Neural progenitor cell (in vitro differentiated cells): ENCODE measurements around the gene SLC39A3. TPM values are rescaled to one million over a fixed set of nuclear protein-coding genes. Genes with fewer than 3 reads are reported as not detected.

Source experiments
- DNase-seq: peaks from one replicate; pipeline ENCODE4 v3.0.0-alpha.2; 2016; ENCODE audit warnings: low spot score
- H2AFZ ChIP-seq: fragments of 200-600 bp; sonication (generic); replicated peaks from 2 replicates; pipeline ENCODE4 v1.6.1; 2016; ENCODE audit warnings: antibody characterized with exemption
- H3F3A ChIP-seq: fragments of 200-600 bp; sonication (generic); 2 replicates; pipeline ENCODE4 v1.6.1; 2016; ENCODE audit warnings: antibody characterized with exemption, low read depth
- H3K27ac ChIP-seq: fragments of 200-600 bp; sonication (generic); 2 replicates; pipeline ENCODE4 v1.5.1; 2016; ENCODE audit warnings: mild to moderate bottlenecking
- H3K27me3 ChIP-seq: fragments of 200-600 bp; sonication (generic); 2 replicates; pipeline ENCODE4 v1.6.1; 2016; ENCODE audit warnings: mild to moderate bottlenecking, moderate library complexity
- H3K36me3 ChIP-seq: fragments of 200-600 bp; sonication (generic); 2 replicates; pipeline ENCODE4 v1.5.1; 2016
- H3K4me1 ChIP-seq: fragments of 200-600 bp; sonication (generic); 2 replicates; pipeline ENCODE4 v1.6.1; 2016; ENCODE audit warnings: mixed run types
- H3K4me2 ChIP-seq: fragments of 200-600 bp; sonication (generic); 2 replicates; pipeline ENCODE4 v1.6.1; 2016
- H3K4me3 ChIP-seq: fragments of 200-600 bp; sonication (generic); 2 replicates; pipeline ENCODE4 v1.5.1; 2016
- H3K79me2 ChIP-seq: fragments of 200-600 bp; sonication (generic); 2 replicates; pipeline ENCODE4 v1.6.1; 2016; ENCODE audit warnings: low read depth
- H3K9ac ChIP-seq: fragments of 200-600 bp; sonication (generic); 2 replicates; pipeline ENCODE4 v1.6.1; 2016
- H3K9me3 ChIP-seq: fragments of 200-600 bp; sonication (generic); 2 replicates; pipeline ENCODE4 v1.5.1; 2016; ENCODE audit warnings: low read depth
- H4K20me1 ChIP-seq: fragments of 200-600 bp; sonication (generic); 2 replicates; pipeline ENCODE4 v1.6.1; 2016; ENCODE audit warnings: low read depth
- H3K27ac Mint-ChIP-seq: 3 replicates; pipeline ENCODE4 v1.8.0; 2021; ENCODE audit warnings: mixed read lengths
- H3K27me3 Mint-ChIP-seq: 2 replicates; pipeline ENCODE4 v1.8.0; 2022; ENCODE audit warnings: low read depth, mild to moderate bottlenecking, inconsistent platforms, moderate library complexity, mixed read lengths; ENCODE audit not compliant: insufficient read depth
- H3K36me3 Mint-ChIP-seq: 3 replicates; pipeline ENCODE4 v1.8.0; 2021; ENCODE audit warnings: mixed read lengths
- H3K4me1 Mint-ChIP-seq: 3 replicates; pipeline ENCODE4 v1.8.0; 2021; ENCODE audit warnings: mixed read lengths
- H3K4me3 Mint-ChIP-seq: 3 replicates; pipeline ENCODE4 v1.8.0; 2021; ENCODE audit warnings: mild to moderate bottlenecking, moderate library complexity, mixed read lengths
- H3K9me3 Mint-ChIP-seq: 3 replicates; pipeline ENCODE4 v1.8.0; 2020; ENCODE audit warnings: mixed read lengths
- CTCF ChIP-seq: fragments of 200-600 bp; sonication (generic); IDR thresholded peaks from 2 replicates; pipeline ENCODE4 v1.5.1; 2017; ENCODE audit warnings: antibody characterized with exemption, mild to moderate bottlenecking
- EZH2 ChIP-seq: fragments of 200-600 bp; sonication (generic); IDR thresholded peaks from 2 replicates; pipeline ENCODE4 v1.6.1; 2017; ENCODE audit warnings: antibody characterized with exemption, mild to moderate bottlenecking, moderate library complexity
- EZH2phosphoT487 ChIP-seq: fragments of 200-600 bp; sonication (generic); IDR thresholded peaks from 2 replicates; pipeline ENCODE4 v1.6.1; 2017; ENCODE audit warnings: antibody characterized with exemption
- total RNA-seq: library from RNA; depleted of rRNA; stranded (reverse); fragments of >200 nt; gene quantifications from 2 replicates; pipeline ENCODE4 v1.2.3, GENCODE V29; 2015; ENCODE audit warnings: low replicate concordance

The SLC39A3 gene
- total RNA-seq, 1 donor from 2014 or later: 6.1 TPM

GRCh38 chr19:2777952-2778683 is 38.3 kb upstream of the SLC39A3 start:
- Histone ChIP-seq H3K27me3 (no peaks in the 10 kb centered on the region), H3K4me3 (no peak overlapping the region), H4K20me1 (peaks cover 86% of the 10 kb centered on the region), H3K9me3 (no peaks in the 10 kb centered on the region), H3K79me2 (peaks cover 93% of the 10 kb centered on the region), H3K27ac (no peak overlapping the region), H2AFZ (no peak overlapping the region), H3K36me3 (no peaks in the 10 kb centered on the region), H3F3A (no peaks in the 10 kb centered on the region), H3K4me1 (no peaks in the 10 kb centered on the region), H3K9ac (no peak overlapping the region), H3K4me2 (no peak overlapping the region)
- no peak overlapping the region for H3K4me3 Mint-ChIP-seq
- TF ChIP-seq EZH2phosphoT487 (no peak), EZH2 (no peak), CTCF (no peak)
- peaks cover 4% of the 10 kb centered on the region for H3K27me3 Mint-ChIP-seq
- H3K4me1 Mint-ChIP-seq: peaks cover 26% of the 10 kb centered on the region
- no peak overlapping the region for H3K27ac Mint-ChIP-seq
- H3K36me3 Mint-ChIP-seq: peaks cover 12% of the 10 kb centered on the region
- no peaks in the 10 kb centered on the region for H3K9me3 Mint-ChIP-seq
- no peak for DNase-seq

- no peaks in the 10 kb centered on the region for H3K36me3 ChIP-seq
- H3K27ac Mint-ChIP-seq: no peak overlapping the region
- no peak overlapping the region for H3K27ac ChIP-seq
- H3K4me3 ChIP-seq: no peak overlapping the region
- no peaks in the 10 kb centered on the region for H3K4me1 ChIP-seq
- H3K79me2 ChIP-seq: peaks cover 88% of the 10 kb centered on the region
- DNase-seq: no peak
- H3K9ac ChIP-seq: peak overlapping the region; percentile 25
- H3K4me3 Mint-ChIP-seq: no peak overlapping the region
- no peak overlapping the region for H3K4me2 ChIP-seq
- no peaks in the 10 kb centered on the region for H3K9me3 Mint-ChIP-seq
- no peak overlapping the region for H2AFZ ChIP-seq
- peaks cover 12% of the 10 kb centered on the region for H3K36me3 Mint-ChIP-seq
- no peaks in the 10 kb centered on the region for H3K27me3 ChIP-seq
- H3K27me3 Mint-ChIP-seq: peaks cover 2% of the 10 kb centered on the region
- peaks cover 83% of the 10 kb centered on the region for H4K20me1 ChIP-seq
- H3K9me3 ChIP-seq: no peaks in the 10 kb centered on the region
- no peaks in the 10 kb centered on the region for H3F3A ChIP-seq
- H3K4me1 Mint-ChIP-seq: peaks cover 11% of the 10 kb centered on the region
- TF ChIP-seq EZH2phosphoT487 (no peak), EZH2 (no peak), CTCF (no peak)
Observed at GRCh38 chr19:2775556-2776430, 36.0 kb upstream of the SLC39A3 start.

- no peak overlapping the region for H3K4me2 ChIP-seq
- no peak overlapping the region for H3K4me3 Mint-ChIP-seq
Observed at GRCh38 chr19:2774953-2775555, 35.2 kb upstream of the SLC39A3 start.

More at GRCh38 chr19:2774953-2775555, 35.2 kb upstream of the SLC39A3 start:
- Histone ChIP-seq H3K27me3 (no peaks in the 10 kb centered on the region), H3K4me1 (no peaks in the 10 kb centered on the region), H4K20me1 (peaks cover 83% of the 10 kb centered on the region), H3K79me2 (peaks cover 88% of the 10 kb centered on the region), H3K27ac (no peak overlapping the region), H3K9ac (no peak overlapping the region), H2AFZ (no peak overlapping the region), H3K4me3 (no peak overlapping the region), H3K36me3 (no peaks in the 10 kb centered on the region), H3K9me3 (no peaks in the 10 kb centered on the region), H3F3A (no peaks in the 10 kb centered on the region)
- no peak overlapping the region for H3K27ac Mint-ChIP-seq
- H3K36me3 Mint-ChIP-seq: peaks cover 12% of the 10 kb centered on the region
- TF ChIP-seq EZH2phosphoT487 (no peak), EZH2 (no peak), CTCF (no peak)
- peaks cover 2% of the 10 kb centered on the region for H3K27me3 Mint-ChIP-seq
- DNase-seq: no peak
- H3K9me3 Mint-ChIP-seq: no peaks in the 10 kb centered on the region
- H3K4me1 Mint-ChIP-seq: peaks cover 7% of the 10 kb centered on the region
